Measurements from ENCODE around the gene SART3. TPM values are rescaled to one million over a fixed set of nuclear protein-coding genes. Genes with fewer than 3 reads are reported as not detected.

SART3 gene
- total and polyA plus RNA-seq, 4 donors, result 5.9 to 37.1 (median 23.5) TPM

- Histone ChIP-seq H3K9me3 (ENCODE audit: control insufficient read depth in 4 of 4, low read length in 3 of 4) (no peaks in the 10 kb centered on the region), H3K36me3 (ENCODE audit: control insufficient read depth in 4 of 4, insufficient read depth in 3 of 4, low read depth in 1 of 4, low read length in 3 of 4) (no peaks in the 10 kb centered on the region), H3K27me3 (ENCODE audit: control insufficient read depth in 4 of 4, insufficient read depth in 4 of 4, low read length in 3 of 4) (no peaks in the 10 kb centered on the region), H3K9ac (ENCODE audit: low read depth in 1 of 2, low read length in 2 of 2) (no peak overlapping the region), H3K4me1 (ENCODE audit: control insufficient read depth in 4 of 4, insufficient read depth in 4 of 4, low read length in 3 of 4) (no peaks in the 10 kb centered on the region), H3K4me3 (ENCODE audit: low read depth in 1 of 3, low read length in 3 of 3) (no peak overlapping the region), H3K27ac (ENCODE audit: low read depth in 1 of 2, low read length in 2 of 2) (no peak overlapping the region)
- no peak for DNase-seq (ENCODE audit: low spot score)
- TF ChIP-seq, protein P1, sequence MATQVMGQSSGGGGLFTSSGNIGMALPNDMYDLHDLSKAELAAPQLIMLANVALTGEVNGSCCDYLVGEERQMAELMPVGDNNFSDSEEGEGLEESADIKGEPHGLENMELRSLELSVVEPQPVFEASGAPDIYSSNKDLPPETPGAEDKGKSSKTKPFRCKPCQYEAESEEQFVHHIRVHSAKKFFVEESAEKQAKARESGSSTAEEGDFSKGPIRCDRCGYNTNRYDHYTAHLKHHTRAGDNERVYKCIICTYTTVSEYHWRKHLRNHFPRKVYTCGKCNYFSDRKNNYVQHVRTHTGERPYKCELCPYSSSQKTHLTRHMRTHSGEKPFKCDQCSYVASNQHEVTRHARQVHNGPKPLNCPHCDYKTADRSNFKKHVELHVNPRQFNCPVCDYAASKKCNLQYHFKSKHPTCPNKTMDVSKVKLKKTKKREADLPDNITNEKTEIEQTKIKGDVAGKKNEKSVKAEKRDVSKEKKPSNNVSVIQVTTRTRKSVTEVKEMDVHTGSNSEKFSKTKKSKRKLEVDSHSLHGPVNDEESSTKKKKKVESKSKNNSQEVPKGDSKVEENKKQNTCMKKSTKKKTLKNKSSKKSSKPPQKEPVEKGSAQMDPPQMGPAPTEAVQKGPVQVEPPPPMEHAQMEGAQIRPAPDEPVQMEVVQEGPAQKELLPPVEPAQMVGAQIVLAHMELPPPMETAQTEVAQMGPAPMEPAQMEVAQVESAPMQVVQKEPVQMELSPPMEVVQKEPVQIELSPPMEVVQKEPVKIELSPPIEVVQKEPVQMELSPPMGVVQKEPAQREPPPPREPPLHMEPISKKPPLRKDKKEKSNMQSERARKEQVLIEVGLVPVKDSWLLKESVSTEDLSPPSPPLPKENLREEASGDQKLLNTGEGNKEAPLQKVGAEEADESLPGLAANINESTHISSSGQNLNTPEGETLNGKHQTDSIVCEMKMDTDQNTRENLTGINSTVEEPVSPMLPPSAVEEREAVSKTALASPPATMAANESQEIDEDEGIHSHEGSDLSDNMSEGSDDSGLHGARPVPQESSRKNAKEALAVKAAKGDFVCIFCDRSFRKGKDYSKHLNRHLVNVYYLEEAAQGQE (IDR thresholded peaks at IDR 0.05), result no peak
- TF ChIP-seq, protein P2, sequence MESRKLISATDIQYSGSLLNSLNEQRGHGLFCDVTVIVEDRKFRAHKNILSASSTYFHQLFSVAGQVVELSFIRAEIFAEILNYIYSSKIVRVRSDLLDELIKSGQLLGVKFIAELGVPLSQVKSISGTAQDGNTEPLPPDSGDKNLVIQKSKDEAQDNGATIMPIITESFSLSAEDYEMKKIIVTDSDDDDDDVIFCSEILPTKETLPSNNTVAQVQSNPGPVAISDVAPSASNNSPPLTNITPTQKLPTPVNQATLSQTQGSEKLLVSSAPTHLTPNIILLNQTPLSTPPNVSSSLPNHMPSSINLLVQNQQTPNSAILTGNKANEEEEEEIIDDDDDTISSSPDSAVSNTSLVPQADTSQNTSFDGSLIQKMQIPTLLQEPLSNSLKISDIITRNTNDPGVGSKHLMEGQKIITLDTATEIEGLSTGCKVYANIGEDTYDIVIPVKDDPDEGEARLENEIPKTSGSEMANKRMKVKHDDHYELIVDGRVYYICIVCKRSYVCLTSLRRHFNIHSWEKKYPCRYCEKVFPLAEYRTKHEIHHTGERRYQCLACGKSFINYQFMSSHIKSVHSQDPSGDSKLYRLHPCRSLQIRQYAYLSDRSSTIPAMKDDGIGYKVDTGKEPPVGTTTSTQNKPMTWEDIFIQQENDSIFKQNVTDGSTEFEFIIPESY (IDR thresholded peaks at IDR 0.05), result no peak
- TF ChIP-seq FOXA1 (IDR thresholded peaks at IDR 0.05) (no peak), RAD21 (IDR thresholded peaks at IDR 0.05) (no peak), TAF1 (conservative IDR thresholded peaks at IDR 0.05) (no peak), JUND (IDR thresholded peaks at IDR 0.05) (no peak), YY1 (IDR thresholded peaks at IDR 0.05) (no peak), RXRA (IDR thresholded peaks at IDR 0.05) (no peak), GABPA (IDR thresholded peaks at IDR 0.05 in 1 of 2, conservative IDR thresholded peaks at IDR 0.05 in 1 of 2) (no peak), NR2F2 (IDR thresholded peaks at IDR 0.05) (no peak), FOXA2 (IDR thresholded peaks at IDR 0.05) (no peak), MAX (IDR thresholded peaks at IDR 0.05) (no peak), HNF4A (conservative IDR thresholded peaks at IDR 0.05) (no peak), ATF3 (IDR thresholded peaks at IDR 0.05) (no peak), SP1 (IDR thresholded peaks at IDR 0.05) (no peak), HNF4G (IDR thresholded peaks at IDR 0.05) (no peak), EGR1 (IDR thresholded peaks at IDR 0.05; ENCODE audit: low read depth in 2 of 2) (no peak)
- TF ChIP-seq, protein P3, sequence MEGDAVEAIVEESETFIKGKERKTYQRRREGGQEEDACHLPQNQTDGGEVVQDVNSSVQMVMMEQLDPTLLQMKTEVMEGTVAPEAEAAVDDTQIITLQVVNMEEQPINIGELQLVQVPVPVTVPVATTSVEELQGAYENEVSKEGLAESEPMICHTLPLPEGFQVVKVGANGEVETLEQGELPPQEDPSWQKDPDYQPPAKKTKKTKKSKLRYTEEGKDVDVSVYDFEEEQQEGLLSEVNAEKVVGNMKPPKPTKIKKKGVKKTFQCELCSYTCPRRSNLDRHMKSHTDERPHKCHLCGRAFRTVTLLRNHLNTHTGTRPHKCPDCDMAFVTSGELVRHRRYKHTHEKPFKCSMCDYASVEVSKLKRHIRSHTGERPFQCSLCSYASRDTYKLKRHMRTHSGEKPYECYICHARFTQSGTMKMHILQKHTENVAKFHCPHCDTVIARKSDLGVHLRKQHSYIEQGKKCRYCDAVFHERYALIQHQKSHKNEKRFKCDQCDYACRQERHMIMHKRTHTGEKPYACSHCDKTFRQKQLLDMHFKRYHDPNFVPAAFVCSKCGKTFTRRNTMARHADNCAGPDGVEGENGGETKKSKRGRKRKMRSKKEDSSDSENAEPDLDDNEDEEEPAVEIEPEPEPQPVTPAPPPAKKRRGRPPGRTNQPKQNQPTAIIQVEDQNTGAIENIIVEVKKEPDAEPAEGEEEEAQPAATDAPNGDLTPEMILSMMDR (IDR thresholded peaks at IDR 0.05; ENCODE audit: low read depth, low read length, missing input control), result no peak
- 69% methylated on average over 3 of the region's 3 CpGs for WGBS
These were observed 44.2 kb upstream of the SART3 start for GRCh38 chr12:108605000-108605689.

All from liver (tissue), 9 donors.